ENCODE results near the gene ABHD15. TPM values are rescaled to one million over a fixed set of nuclear protein-coding genes. Genes with fewer than 3 reads are reported as not detected.

ABHD15 gene
- total RNA-seq, 1 experiment from 2014 or later: 12.9 TPM

DNA sequence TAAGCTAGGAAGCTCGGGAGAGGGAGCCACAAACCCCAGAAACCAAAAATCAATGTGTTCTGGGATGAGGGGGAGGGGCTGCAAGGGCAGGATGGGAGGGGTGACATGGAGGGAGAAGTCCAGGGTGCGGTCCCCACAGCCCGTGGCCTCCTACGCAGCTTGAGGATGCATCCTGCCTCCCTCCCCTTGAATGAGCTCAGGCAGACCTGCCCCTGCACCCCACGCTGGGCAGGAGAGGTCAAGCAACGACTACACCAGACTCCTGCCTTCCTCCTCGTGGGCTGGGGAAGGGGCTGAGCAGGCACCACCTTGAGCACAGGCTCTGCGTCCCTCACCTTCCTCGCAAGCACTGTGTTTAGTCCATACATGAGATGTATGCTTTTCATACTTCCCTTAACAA, 30.0 kb upstream of the ABHD15 start:
- Histone ChIP-seq H3K79me2 (ENCODE audit: low read depth) (peaks cover 37% of the 10 kb centered on the region), H4K20me1 (ENCODE audit: insufficient read depth) (no peaks in the 10 kb centered on the region; the same call in none of the 2 replicates), H3K36me3 (ENCODE audit: low read depth) (no peaks in the 10 kb centered on the region), H3K9me2 (ENCODE audit: insufficient read depth) (no peaks in the 10 kb centered on the region), H3K27ac (no peak overlapping the region), H3K27me3 (ENCODE audit: insufficient read depth, low read depth) (no peaks in the 10 kb centered on the region), H3K4me1 (replicated peaks; ENCODE audit: insufficient read depth) (peaks cover 26% of the 10 kb centered on the region), H3F3A (ENCODE audit: insufficient read depth, low read depth) (peaks cover 11% of the 10 kb centered on the region), H3K4me3 (no peak overlapping the region), H3K4me2 (no peak overlapping the region), H3K9me3 (ENCODE audit: insufficient read depth, low read depth) (no peaks in the 10 kb centered on the region), H2AFZ (no peak overlapping the region)
- no peak for TF ChIP-seq EZH2 (IDR thresholded peaks at IDR 0.05; ENCODE audit: low read depth)
- intact Hi-C loops (cut with micrococcal nuclease; ENCODE audit: unreplicated experiment): no loop called here
- peak in 1 of 2 experiments; percentile 31 for DNase-seq
- POLR2A ChIA-PET (ENCODE audit: unreplicated experiment): interaction anchor here (0.6 kb wide), 1 partner anchor 28 kb away, joined by 5 read pairs; no protein-coding TSS in a partner anchor
- CTCF ChIA-PET: no interaction called here
- BruUV-seq (replicated peaks): no TSS peak

DNA sequence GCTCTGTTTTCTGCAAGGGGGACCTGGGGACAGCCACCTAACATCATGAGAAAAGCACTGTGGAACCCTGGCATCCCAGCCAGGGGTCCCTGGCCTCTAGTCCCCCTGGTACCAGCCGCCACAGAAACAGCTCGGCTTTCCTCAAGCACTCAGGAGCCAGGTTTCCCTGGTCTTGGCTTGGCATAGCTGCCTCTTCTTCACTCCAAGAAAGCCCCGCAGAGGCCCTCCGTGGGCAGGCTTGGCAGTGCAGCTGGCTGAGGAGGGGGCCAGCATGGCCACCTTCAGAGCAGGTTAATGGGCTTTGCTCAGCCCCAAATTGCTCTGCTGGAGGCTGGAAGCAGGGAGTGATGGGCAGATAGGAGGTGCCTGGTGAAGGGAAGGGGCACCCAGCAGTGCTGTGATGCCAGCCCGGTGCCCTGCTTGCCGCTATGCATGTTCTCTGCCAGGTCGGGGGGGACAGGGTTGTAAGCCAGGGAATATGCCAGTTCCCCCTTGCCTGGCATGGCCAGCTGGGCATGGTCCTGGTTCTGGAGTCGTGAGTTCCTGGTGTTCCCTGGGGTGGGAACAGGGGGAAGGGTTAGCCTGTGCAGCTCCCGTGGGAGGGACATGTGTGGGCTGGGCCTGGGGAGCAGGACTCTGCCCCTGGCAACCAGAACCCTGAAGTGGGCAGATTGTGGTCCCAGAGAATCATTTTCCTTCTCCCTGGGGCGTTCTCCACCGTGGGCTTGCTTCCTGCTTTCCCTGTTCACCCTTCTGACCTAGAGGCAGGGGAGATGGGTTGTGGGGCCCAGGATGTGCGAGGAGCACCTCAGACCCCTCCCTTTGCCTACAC, 29.3 kb upstream of the ABHD15 start:
- no peak overlapping the region for H3K4me3 ChIP-seq
- no TSS peak for BruUV-seq (replicated peaks)
- peaks cover 18% of the 10 kb centered on the region for H3F3A ChIP-seq (ENCODE audit: insufficient read depth, low read depth)
- no peaks in the 10 kb centered on the region for H3K36me3 ChIP-seq (ENCODE audit: low read depth)
- no peaks in the 10 kb centered on the region for H3K9me3 ChIP-seq (ENCODE audit: insufficient read depth, low read depth)
- H3K9me2 ChIP-seq (ENCODE audit: insufficient read depth): no peaks in the 10 kb centered on the region
- no peak overlapping the region; the same call in 1 of the 2 replicates for H3K4me2 ChIP-seq
- peak in 1 of 2 experiments; percentile 25 for DNase-seq
- H3K27ac ChIP-seq: no peak overlapping the region
- H3K27me3 ChIP-seq (ENCODE audit: insufficient read depth, low read depth): no peaks in the 10 kb centered on the region
- H3K4me1 ChIP-seq (replicated peaks; ENCODE audit: insufficient read depth): peaks cover 27% of the 10 kb centered on the region
- no peaks in the 10 kb centered on the region; the same call in none of the 2 replicates for H4K20me1 ChIP-seq (ENCODE audit: insufficient read depth)
- TF ChIP-seq, protein P1, sequence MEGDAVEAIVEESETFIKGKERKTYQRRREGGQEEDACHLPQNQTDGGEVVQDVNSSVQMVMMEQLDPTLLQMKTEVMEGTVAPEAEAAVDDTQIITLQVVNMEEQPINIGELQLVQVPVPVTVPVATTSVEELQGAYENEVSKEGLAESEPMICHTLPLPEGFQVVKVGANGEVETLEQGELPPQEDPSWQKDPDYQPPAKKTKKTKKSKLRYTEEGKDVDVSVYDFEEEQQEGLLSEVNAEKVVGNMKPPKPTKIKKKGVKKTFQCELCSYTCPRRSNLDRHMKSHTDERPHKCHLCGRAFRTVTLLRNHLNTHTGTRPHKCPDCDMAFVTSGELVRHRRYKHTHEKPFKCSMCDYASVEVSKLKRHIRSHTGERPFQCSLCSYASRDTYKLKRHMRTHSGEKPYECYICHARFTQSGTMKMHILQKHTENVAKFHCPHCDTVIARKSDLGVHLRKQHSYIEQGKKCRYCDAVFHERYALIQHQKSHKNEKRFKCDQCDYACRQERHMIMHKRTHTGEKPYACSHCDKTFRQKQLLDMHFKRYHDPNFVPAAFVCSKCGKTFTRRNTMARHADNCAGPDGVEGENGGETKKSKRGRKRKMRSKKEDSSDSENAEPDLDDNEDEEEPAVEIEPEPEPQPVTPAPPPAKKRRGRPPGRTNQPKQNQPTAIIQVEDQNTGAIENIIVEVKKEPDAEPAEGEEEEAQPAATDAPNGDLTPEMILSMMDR (conservative IDR thresholded peaks at IDR 0.05): no peak
- no peak for TF ChIP-seq EZH2 (IDR thresholded peaks at IDR 0.05; ENCODE audit: low read depth)
- ChIA-PET POLR2A (ENCODE audit: unreplicated experiment) (no interaction called here), CTCF (no interaction called here)
- intact Hi-C loops (cut with micrococcal nuclease; ENCODE audit: unreplicated experiment): no loop called here
- H2AFZ ChIP-seq: no peak overlapping the region
- H3K79me2 ChIP-seq (ENCODE audit: low read depth): peaks cover 37% of the 10 kb centered on the region

DNA sequence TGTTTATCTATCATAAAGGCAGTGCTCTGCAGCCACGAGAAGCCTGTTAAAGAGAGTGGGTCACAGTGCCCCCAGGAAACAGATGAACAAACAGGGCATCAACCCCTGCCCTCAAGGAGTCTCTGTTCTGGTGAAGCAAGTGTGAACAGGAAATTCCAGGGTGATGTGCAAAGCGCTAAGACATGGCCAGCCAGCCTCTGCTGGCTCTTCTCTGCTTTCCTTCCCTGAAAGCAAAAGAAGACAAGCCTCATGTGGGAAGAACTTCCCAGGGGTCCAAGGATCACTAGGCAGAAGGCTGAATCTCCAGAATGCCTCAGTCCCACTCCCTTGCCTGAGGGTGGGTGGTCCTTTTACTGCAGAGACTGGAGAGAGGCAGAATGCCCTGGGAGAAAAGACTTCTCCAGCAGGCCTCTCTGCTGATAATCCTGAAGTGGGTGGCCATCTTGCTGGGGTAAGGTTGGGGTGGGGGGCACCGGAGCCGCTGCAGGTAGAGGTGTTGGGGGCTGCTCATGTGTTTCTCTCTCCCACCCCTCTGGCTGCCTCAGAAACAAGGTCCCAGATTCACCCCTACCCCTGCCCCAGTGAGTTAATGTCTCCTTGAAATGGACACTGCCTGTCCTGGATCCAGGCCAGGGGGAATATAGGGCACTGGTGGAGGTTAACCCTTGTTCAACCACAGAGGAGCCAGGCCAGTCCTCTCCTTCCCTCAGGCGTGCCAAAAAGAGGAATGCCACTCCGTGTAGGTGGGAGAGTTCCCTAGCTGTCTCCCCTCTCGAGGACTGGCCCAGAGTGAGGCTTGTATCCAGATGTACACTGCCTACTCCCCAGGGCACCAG, 28.5 kb upstream of the ABHD15 start:
- no TSS peak for BruUV-seq (replicated peaks)
- H3K4me2 ChIP-seq: peak overlapping the region; percentile 91
- intact Hi-C loops (cut with micrococcal nuclease; ENCODE audit: unreplicated experiment): no loop called here
- peak in 1 of 2 experiments; percentile 16 for DNase-seq
- POLR2A ChIA-PET (ENCODE audit: unreplicated experiment): no interaction called here
- H2AFZ ChIP-seq: no peak overlapping the region
- H3K4me1 ChIP-seq (replicated peaks; ENCODE audit: insufficient read depth): peaks cover 29% of the 10 kb centered on the region
- H3K9me3 ChIP-seq (ENCODE audit: insufficient read depth, low read depth): no peaks in the 10 kb centered on the region
- CTCF ChIA-PET: no interaction called here
- H3K9me2 ChIP-seq (ENCODE audit: insufficient read depth): no peaks in the 10 kb centered on the region
- H3K27me3 ChIP-seq (ENCODE audit: insufficient read depth, low read depth): no peaks in the 10 kb centered on the region
- H3K4me3 ChIP-seq: peak overlapping the region; percentile 72; the same call in 1 of the 2 replicates
- peak overlapping the region; percentile 52; the same call in 1 of the 2 replicates for H3K27ac ChIP-seq
- H3K36me3 ChIP-seq (ENCODE audit: low read depth): no peaks in the 10 kb centered on the region
- TF ChIP-seq, protein P1 (conservative IDR thresholded peaks at IDR 0.05): no peak
- no peak for TF ChIP-seq EZH2 (IDR thresholded peaks at IDR 0.05; ENCODE audit: low read depth)
- no peaks in the 10 kb centered on the region; the same call in none of the 2 replicates for H4K20me1 ChIP-seq (ENCODE audit: insufficient read depth)
- peaks cover 24% of the 10 kb centered on the region for H3F3A ChIP-seq (ENCODE audit: insufficient read depth, low read depth)
- peaks cover 37% of the 10 kb centered on the region for H3K79me2 ChIP-seq (ENCODE audit: low read depth)

Measured in PC-9 (cell line).